H1 (cell line): Measurements from ENCODE around the gene PLLP. TPM values are rescaled to one million over a fixed set of nuclear protein-coding genes. Genes with fewer than 3 reads are reported as not detected.

Experiments
- CTCF ChIA-PET: fragments of 300-600 bp; sonication (Branson Sonifier 250); formaldehyde crosslinking; loops from one replicate; lab custom pipeline; 2021; ENCODE audit not compliant: partially characterized antibody; lab: Charles Lee
- POLR2A ChIA-PET: fragments of 300-600 bp; sonication (Branson Sonifier 250); formaldehyde crosslinking; loops from one replicate; lab custom pipeline; 2021; ENCODE audit warnings: inconsistent platforms; ENCODE audit not compliant: partially characterized antibody; lab: Charles Lee
- DNase-seq, 2 experiments: peaks; one replicate each; pipeline versions ENCODE4 v3.0.0 to v3.0.0-alpha.2; 2010 to 2022; ENCODE audit warnings: low spot score in 2 of 2, low read depth in 1 of 2, mixed read lengths in 1 of 2
- FAIRE-seq: peaks from 2 replicates; lab custom pipeline; 2011; peaks lifted over from hg19 to GRCh38; lab: Jason Lieb, UNC
- H2AFZ ChIP-seq: 2 replicates; pipeline ENCODE4 v1.8.1; 2012; ENCODE audit warnings: low read length, inconsistent platforms
- H2AK5ac ChIP-seq: 2 replicates; pipeline ENCODE4 v1.6.1; 2013; ENCODE audit warnings: low read depth, low read length
- H2BK120ac ChIP-seq: replicated peaks from 2 replicates; pipeline ENCODE3; 2013; ENCODE audit warnings: low read depth, low read length, inconsistent platforms
- H2BK12ac ChIP-seq: 2 replicates; pipeline ENCODE4 v1.6.1; 2013; ENCODE audit warnings: low read depth, low read length
- H2BK15ac ChIP-seq: 2 replicates; pipeline ENCODE4 v1.6.1; 2013; ENCODE audit warnings: low read length
- H2BK20ac ChIP-seq: 2 replicates; pipeline ENCODE4 v1.6.1; 2013; ENCODE audit warnings: low read length
- H2BK5ac ChIP-seq: 2 replicates; pipeline ENCODE4 v1.6.1; 2013; ENCODE audit warnings: low read depth, low read length
- H3K14ac ChIP-seq: 2 replicates; pipeline ENCODE4 v1.6.1; 2013; ENCODE audit warnings: inconsistent platforms; ENCODE audit not compliant: insufficient read length
- H3K18ac ChIP-seq: 2 replicates; pipeline ENCODE4 v1.6.1; 2013; ENCODE audit warnings: low read length; ENCODE audit errors: extremely low read depth
- H3K23ac ChIP-seq: 2 replicates; pipeline ENCODE4 v1.6.1; 2013; ENCODE audit warnings: inconsistent platforms; ENCODE audit not compliant: insufficient read length
- H3K23me2 ChIP-seq: 2 replicates; pipeline ENCODE4 v1.6.1; 2013; ENCODE audit warnings: low read depth, low read length
- H3K27ac ChIP-seq: 2 replicates; pipeline ENCODE4 v1.6.1; 2011; ENCODE audit warnings: low read depth, low read length, inconsistent platforms
- H3K27me3 ChIP-seq, 4 experiments: replicated peaks in 1 of 4; 1 replicate in 1 of 4; 2 replicates in 3 of 4; pipeline versions ENCODE4 v1.6.1 to v1.8.1; 2011 to 2013; ENCODE audit warnings: low read length in 3 of 4, mild to moderate bottlenecking in 3 of 4, inconsistent platforms in 2 of 4, mixed read lengths in 2 of 4, moderate library complexity in 1 of 4; ENCODE audit not compliant: control insufficient read depth in 3 of 4, insufficient read depth in 3 of 4; ENCODE audit errors: extremely low read depth in 1 of 4
- H3K36me3 ChIP-seq, 4 experiments: 2 replicates each; pipeline versions ENCODE4 v1.6.1 to v1.8.1; 2011 to 2013; ENCODE audit warnings: mild to moderate bottlenecking in 4 of 4, low read length in 3 of 4, moderate library complexity in 2 of 4, control low read depth in 1 of 4, inconsistent platforms in 1 of 4; ENCODE audit not compliant: insufficient read depth in 4 of 4, control insufficient read depth in 2 of 4
- H3K4ac ChIP-seq: replicated peaks from 2 replicates; pipeline ENCODE3; 2013; ENCODE audit warnings: low read length, low read depth, mixed read lengths, inconsistent platforms; ENCODE audit not compliant: insufficient read length
- H3K4me1 ChIP-seq, 4 experiments: replicated peaks in 1 of 4; 1 replicate in 1 of 4; 2 replicates in 3 of 4; pipeline versions ENCODE4 v1.6.1 to v1.8.1; 2011 to 2013; ENCODE audit warnings: low read length in 3 of 4, inconsistent platforms in 2 of 4, mixed read lengths in 1 of 4; ENCODE audit not compliant: insufficient read depth in 4 of 4, control insufficient read depth in 3 of 4
- H3K4me2 ChIP-seq, 2 experiments: 2 replicates each; pipeline versions ENCODE4 v1.6.1 to v1.8.1; 2011 to 2013; ENCODE audit warnings: low read depth in 2 of 2, low read length in 2 of 2, control low read depth in 1 of 2, inconsistent platforms in 1 of 2, mild to moderate bottlenecking in 1 of 2; ENCODE audit not compliant: insufficient read depth in 1 of 2
- H3K4me3 ChIP-seq, 4 experiments: fragments of 200-600, 300-600 bp in 1 of 4; sonication (generic), shearing (Covaris generic), sonication (Bioruptor Twin) in 1 of 4; 2 replicates each; pipeline versions ENCODE4 v1.5.1 to v1.8.1; 2011 to 2016; ENCODE audit warnings: low read length in 4 of 4, low read depth in 3 of 4, control low read depth in 2 of 4, inconsistent platforms in 2 of 4, mild to moderate bottlenecking in 2 of 4, mixed read lengths in 1 of 4, moderate library complexity in 1 of 4; ENCODE audit not compliant: insufficient read depth in 2 of 4; ENCODE audit errors: extremely low read depth in 1 of 4
- H3K56ac ChIP-seq: replicated peaks from 2 replicates; pipeline ENCODE3; 2013; ENCODE audit warnings: low read depth, mild to moderate bottlenecking, mixed read lengths, low read length, inconsistent platforms; ENCODE audit not compliant: insufficient read length
- H3K79me1 ChIP-seq: 2 replicates; pipeline ENCODE4 v1.6.1; 2013; ENCODE audit warnings: low read depth, low read length, control low read depth
- H3K79me2 ChIP-seq, 2 experiments: 2 replicates each; pipeline versions ENCODE4 v1.6.1 to v1.8.1; 2012 to 2013; ENCODE audit warnings: low read length in 2 of 2, mild to moderate bottlenecking in 2 of 2, inconsistent platforms in 1 of 2; ENCODE audit not compliant: insufficient read depth in 2 of 2, control insufficient read depth in 1 of 2
- H3K9ac ChIP-seq, 4 experiments: replicated peaks in 1 of 4; 1 replicate in 1 of 4; 2 replicates in 3 of 4; pipeline versions ENCODE4 v1.6.1 to v1.8.1; 2011 to 2013; ENCODE audit warnings: low read depth in 3 of 4, low read length in 3 of 4, control low read depth in 2 of 4, mild to moderate bottlenecking in 2 of 4, moderate library complexity in 2 of 4, inconsistent platforms in 1 of 4; ENCODE audit errors: extremely low read depth in 1 of 4
- H3K9me3 ChIP-seq, 2 experiments: 2 replicates each; pipeline versions ENCODE4 v1.6.1 to v1.8.1; 2012 to 2013; ENCODE audit warnings: mild to moderate bottlenecking in 2 of 2, moderate library complexity in 2 of 2, control low read depth in 1 of 2, inconsistent platforms in 1 of 2, low read depth in 1 of 2, low read length in 1 of 2, mixed read lengths in 1 of 2; ENCODE audit not compliant: insufficient read depth in 2 of 2
- H4K20me1 ChIP-seq, 2 experiments: replicated peaks in 1 of 2; 2 replicates each; pipeline versions ENCODE3 to v1.8.1; 2011 to 2013; ENCODE audit warnings: inconsistent platforms in 2 of 2, low read length in 2 of 2, mild to moderate bottlenecking in 1 of 2; ENCODE audit not compliant: insufficient read depth in 2 of 2, control insufficient read depth in 1 of 2
- H4K5ac ChIP-seq: 2 replicates; pipeline ENCODE4 v1.6.1; 2013; ENCODE audit warnings: low read length, low read depth, mixed read lengths, inconsistent platforms; ENCODE audit not compliant: insufficient read length
- H4K8ac ChIP-seq: 2 replicates; pipeline ENCODE4 v1.8.0; 2013; ENCODE audit warnings: mild to moderate bottlenecking, moderate library complexity, low read length, inconsistent platforms; ENCODE audit not compliant: insufficient read depth; ENCODE audit errors: extremely low read depth
- H4K91ac ChIP-seq: replicated peaks from 2 replicates; pipeline ENCODE3; 2013; ENCODE audit warnings: low read length, mixed read lengths, inconsistent platforms; ENCODE audit not compliant: insufficient read length
- EZH2 ChIP-seq: fragments of 200-600 bp; sonication (generic); IDR thresholded peaks from 2 replicates; pipeline ENCODE4 v1.7.1; 2012; ENCODE audit warnings: low read depth, mild to moderate bottlenecking, moderate library complexity, low read length, inconsistent platforms; ENCODE audit not compliant: severe bottlenecking
- HDAC6 ChIP-seq: IDR thresholded peaks from one replicate; pipeline ENCODE4 v1.7.1; 2012; ENCODE audit warnings: low read depth, mild to moderate bottlenecking, inconsistent platforms, low read length, moderate library complexity
- RAD21 ChIP-seq, 2 experiments: IDR thresholded peaks in 1 of 2; conservative IDR thresholded peaks in 1 of 2; 2 replicates each; pipeline ENCODE4 v1.6.1; 2011; ENCODE audit warnings: low read depth in 2 of 2, low read length in 2 of 2, improper control_type of control experiment in 1 of 2, inconsistent platforms in 1 of 2, mild to moderate bottlenecking in 1 of 2, moderate library complexity in 1 of 2
- RFX5 ChIP-seq: IDR thresholded peaks from 2 replicates; pipeline ENCODE4 v1.6.1; 2011; ENCODE audit warnings: low read depth, low read length, improper control_type of control experiment, borderline replicate concordance
- ZNF274 ChIP-seq: IDR thresholded peaks from 2 replicates; pipeline ENCODE4 v1.7.0; 2012; ENCODE audit warnings: low read length, borderline replicate concordance; ENCODE audit errors: extremely low read depth
- WGBS, 2 experiments: shearing (Covaris generic) in 1 of 2; methylation state at CpG; one replicate each; pipeline versions ENCODE4 v1.1.6 to v1.1.7; 2013 to 2015; ENCODE audit warnings: low lambda C conversion rate in 2 of 2, mixed read lengths in 2 of 2, inconsistent platforms in 1 of 2, low coverage in 1 of 2, missing lambda C conversion rate in 1 of 2; ENCODE audit not compliant: insufficient replicate concordance in 2 of 2, insufficient coverage in 1 of 2, insufficient read length in 1 of 2; ENCODE audit errors: extremely low coverage in 1 of 2, missing lambda C conversion rate in 1 of 2; 5-methylcytosine and 5-hydroxymethylcytosine counted together
- polyA plus RNA-seq, 7 experiments: library from polyadenylated mRNA; depleted of rRNA in 3 of 7; stranded (reverse) in 5 of 7; unstranded in 2 of 7; fragments of >200 nt in 5 of 7; fragments of 200-250 nt in 2 of 7; gene quantifications; 1 replicate in 5 of 7; 2 replicates in 1 of 7; 4 replicates in 1 of 7; pipeline versions ENCODE4 v1.2.1 to v1.2.3, GENCODE V29; 2011 to 2013; ENCODE audit warnings: missing spikeins in 2 of 7, mixed read lengths in 2 of 7
- total RNA-seq: library from RNA; stranded (reverse); fragmentation: NEBNext Ultra II Directional; extraction: Animal tissue kit (Norgen Biotek cat#: 25700); gene quantifications from 2 replicates; pipeline ENCODE4 v1.2.1, GENCODE V29; 2021
- TF ChIP-seq, protein P1 (sequence below): IDR thresholded peaks from 2 replicates; pipeline ENCODE4 v1.6.1; 2012; ENCODE audit warnings: low read length, inconsistent platforms
- TF ChIP-seq, protein P2 (sequence below), 3 experiments: IDR thresholded peaks; 1 replicate in 2 of 3; 2 replicates in 1 of 3; pipeline versions ENCODE4 v1.5.1 to v1.6.1; 2011; ENCODE audit warnings: low read length in 3 of 3, mild to moderate bottlenecking in 3 of 3, inconsistent platforms in 2 of 3, low read depth in 1 of 3, moderate library complexity in 1 of 3; ENCODE audit not compliant: insufficient read depth in 1 of 3; ENCODE audit errors: control extremely low read depth in 1 of 3
- TF ChIP-seq, protein P3 (sequence below): IDR thresholded peaks from 2 replicates; pipeline ENCODE4 v1.6.1; 2011; ENCODE audit warnings: low read length, improper control_type of control experiment

Gene PLLP
- total and polyA plus RNA-seq, 2 of the 8 experiments (the other 6 are each of a cell fraction or from before 2014, with no cell fraction given): 2.9 to 10.6 TPM

DNA sequence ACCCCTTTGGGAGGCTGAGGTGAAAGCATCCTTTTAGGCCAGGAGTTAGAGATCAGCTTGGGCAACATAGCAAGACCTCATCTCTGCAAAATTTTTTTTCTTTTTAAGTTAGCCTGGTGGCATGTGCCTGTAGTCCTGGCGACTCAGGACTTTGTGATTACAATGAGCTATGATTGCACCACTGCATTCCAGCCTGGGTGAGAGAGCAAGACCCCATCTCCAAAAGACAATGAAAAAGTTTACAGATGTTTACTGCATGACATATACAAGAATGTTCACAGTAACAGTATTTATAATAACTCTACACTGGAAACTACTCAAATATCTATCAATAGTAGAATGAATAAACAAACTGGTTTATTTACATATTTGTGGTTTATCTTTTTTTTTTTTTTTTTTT lies 41.0 kb upstream of the PLLP start:
- no peak overlapping the region for H2BK15ac ChIP-seq
- no peaks in the 10 kb centered on the region for H3K27me3 ChIP-seq
- no peaks in the 10 kb centered on the region for H3K79me1 ChIP-seq
- DNase-seq (no peak), FAIRE-seq (no peak)
- H3K4me2 ChIP-seq: no peak overlapping the region
- no peak overlapping the region for H3K23ac ChIP-seq
- WGBS, 2 experiments: 79% methylated on average over 1 of the region's 1 CpG; no CpG with 5 or more reads in 1 of the 2 experiments
- no peak overlapping the region for H4K5ac ChIP-seq
- ChIA-PET POLR2A (no interaction called here), CTCF (interaction anchor here (0.7 kb wide), 1 partner anchor 11 kb away, joined by 3 read pairs; no protein-coding TSS in a partner anchor)
- H3K79me2 ChIP-seq: no peaks in the 10 kb centered on the region
- peaks cover 0 to 4% of the 10 kb centered on the region in 2 experiments; a peak in 1 of 4 replicates for H3K9me3 ChIP-seq
- no peak overlapping the region for H3K18ac ChIP-seq
- no peak overlapping the region for H3K4ac ChIP-seq
- no peaks in the 10 kb centered on the region for H4K20me1 ChIP-seq
- H2BK12ac ChIP-seq: no peak overlapping the region
- no peak overlapping the region for H3K27ac ChIP-seq
- H3K56ac ChIP-seq: no peak overlapping the region
- no peak overlapping the region for H2AFZ ChIP-seq
- H3K4me3 ChIP-seq: no peak overlapping the region
- no peak overlapping the region for H2AK5ac ChIP-seq
- H3K4me1 ChIP-seq: no peaks in the 10 kb centered on the region
- H3K9ac ChIP-seq: no peak overlapping the region
- no peaks in the 10 kb centered on the region for H3K23me2 ChIP-seq
- no peak overlapping the region for H2BK5ac ChIP-seq
- H2BK20ac ChIP-seq: no peak overlapping the region
- H4K91ac ChIP-seq: no peak overlapping the region
- H3K36me3 ChIP-seq: no peaks in the 10 kb centered on the region
- H4K8ac ChIP-seq: no peak overlapping the region
- no peak overlapping the region for H3K14ac ChIP-seq
- no peak overlapping the region for H2BK120ac ChIP-seq
- no peak for TF ChIP-seq ZNF274
- TF ChIP-seq, protein P1, sequence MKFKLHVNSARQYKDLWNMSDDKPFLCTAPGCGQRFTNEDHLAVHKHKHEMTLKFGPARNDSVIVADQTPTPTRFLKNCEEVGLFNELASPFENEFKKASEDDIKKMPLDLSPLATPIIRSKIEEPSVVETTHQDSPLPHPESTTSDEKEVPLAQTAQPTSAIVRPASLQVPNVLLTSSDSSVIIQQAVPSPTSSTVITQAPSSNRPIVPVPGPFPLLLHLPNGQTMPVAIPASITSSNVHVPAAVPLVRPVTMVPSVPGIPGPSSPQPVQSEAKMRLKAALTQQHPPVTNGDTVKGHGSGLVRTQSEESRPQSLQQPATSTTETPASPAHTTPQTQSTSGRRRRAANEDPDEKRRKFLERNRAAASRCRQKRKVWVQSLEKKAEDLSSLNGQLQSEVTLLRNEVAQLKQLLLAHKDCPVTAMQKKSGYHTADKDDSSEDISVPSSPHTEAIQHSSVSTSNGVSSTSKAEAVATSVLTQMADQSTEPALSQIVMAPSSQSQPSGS: no peak
- no peak for TF ChIP-seq RAD21 (IDR thresholded peaks at IDR 0.05 in 1 of 2, conservative IDR thresholded peaks at IDR 0.05 in 1 of 2; ENCODE audit: low read depth in 2 of 2, low read length in 2 of 2)
- no peak for TF ChIP-seq RFX5
- no peak for TF ChIP-seq HDAC6
- TF ChIP-seq, protein P2, sequence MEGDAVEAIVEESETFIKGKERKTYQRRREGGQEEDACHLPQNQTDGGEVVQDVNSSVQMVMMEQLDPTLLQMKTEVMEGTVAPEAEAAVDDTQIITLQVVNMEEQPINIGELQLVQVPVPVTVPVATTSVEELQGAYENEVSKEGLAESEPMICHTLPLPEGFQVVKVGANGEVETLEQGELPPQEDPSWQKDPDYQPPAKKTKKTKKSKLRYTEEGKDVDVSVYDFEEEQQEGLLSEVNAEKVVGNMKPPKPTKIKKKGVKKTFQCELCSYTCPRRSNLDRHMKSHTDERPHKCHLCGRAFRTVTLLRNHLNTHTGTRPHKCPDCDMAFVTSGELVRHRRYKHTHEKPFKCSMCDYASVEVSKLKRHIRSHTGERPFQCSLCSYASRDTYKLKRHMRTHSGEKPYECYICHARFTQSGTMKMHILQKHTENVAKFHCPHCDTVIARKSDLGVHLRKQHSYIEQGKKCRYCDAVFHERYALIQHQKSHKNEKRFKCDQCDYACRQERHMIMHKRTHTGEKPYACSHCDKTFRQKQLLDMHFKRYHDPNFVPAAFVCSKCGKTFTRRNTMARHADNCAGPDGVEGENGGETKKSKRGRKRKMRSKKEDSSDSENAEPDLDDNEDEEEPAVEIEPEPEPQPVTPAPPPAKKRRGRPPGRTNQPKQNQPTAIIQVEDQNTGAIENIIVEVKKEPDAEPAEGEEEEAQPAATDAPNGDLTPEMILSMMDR (IDR thresholded peaks at IDR 0.05; ENCODE audit: control extremely low read depth in 1 of 3, insufficient read depth in 1 of 3, low read depth in 1 of 3, low read length in 3 of 3): no peak
- TF ChIP-seq, protein P3, sequence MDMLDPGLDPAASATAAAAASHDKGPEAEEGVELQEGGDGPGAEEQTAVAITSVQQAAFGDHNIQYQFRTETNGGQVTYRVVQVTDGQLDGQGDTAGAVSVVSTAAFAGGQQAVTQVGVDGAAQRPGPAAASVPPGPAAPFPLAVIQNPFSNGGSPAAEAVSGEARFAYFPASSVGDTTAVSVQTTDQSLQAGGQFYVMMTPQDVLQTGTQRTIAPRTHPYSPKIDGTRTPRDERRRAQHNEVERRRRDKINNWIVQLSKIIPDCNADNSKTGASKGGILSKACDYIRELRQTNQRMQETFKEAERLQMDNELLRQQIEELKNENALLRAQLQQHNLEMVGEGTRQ: no peak
- no peak for TF ChIP-seq EZH2
